GM10248 (cell line): ENCODE results near the gene QPCTL.

Source experiments
- CTCF ChIA-PET: fragments of 300-600 bp; sonication (Branson Sonifier 250); formaldehyde crosslinking; extraction: SDS; loops from one replicate; lab custom pipeline; 2021; ENCODE audit warnings: antibody characterized with exemption; lab: Yijun Ruan, JAX
- POLR2A ChIA-PET: fragments of 350-650 bp; sonication (Branson Sonifier 250); formaldehyde crosslinking; extraction: SDS; loops from one replicate; lab custom pipeline; 2020; ENCODE audit warnings: antibody characterized with exemption; lab: Yijun Ruan, JAX
- DNase-seq: peaks from one replicate; pipeline ENCODE4 v3.0.0; 2012; ENCODE audit errors: extremely low spot score
- CTCF ChIP-seq: IDR thresholded peaks from 2 replicates; pipeline ENCODE4 v1.5.1; 2012; ENCODE audit warnings: mild to moderate bottlenecking, low read depth; ENCODE audit errors: extremely low read depth, missing control alignments, control extremely low read depth

QPCTL gene

GRCh38 chr19:45701676-45702075 is 9.2 kb downstream of the QPCTL start:
- no peak for DNase-seq
- TF ChIP-seq CTCF, result no peak
- ChIA-PET POLR2A (interaction anchor here (0.7 kb wide), 1 partner anchor 8 kb away, joined by 8 read pairs; no protein-coding TSS in a partner anchor), CTCF (interaction anchor here (10.9 kb wide), 1 partner anchor 9 kb away, joined by 96 read pairs; the partner anchor contains the start of genes QPCTL and SNRPD2)

- CTCF ChIA-PET, result interaction anchor here (1.3 to 10.9 kb wide), 4 partner anchors 11 to 64 kb away, joined by 3 to 96 read pairs (median 13); partner anchors contain the start of genes QPCTL, SIX5 and SNRPD2
- no peak for TF ChIP-seq CTCF
- POLR2A ChIA-PET, result interaction anchor here (3.0 kb wide), 1 partner anchor 13 kb away, joined by 9 read pairs; the partner anchor contains the start of genes QPCTL and SNRPD2
- no peak for DNase-seq
Measured at GRCh38 chr19:45705115-45705514, 12.6 kb downstream of the QPCTL start.

GRCh38 chr19:45705710-45706415 is 13.4 kb downstream of the QPCTL start:
- CTCF ChIA-PET, result interaction anchor here (1.3 to 10.9 kb wide), 4 partner anchors 10 to 64 kb away, joined by 3 to 96 read pairs (median 13); partner anchors contain the start of genes QPCTL, SIX5 and SNRPD2
- POLR2A ChIA-PET, result interaction anchor here (0.7 to 3.0 kb wide), 2 partner anchors 10 to 14 kb away, joined by 4 to 9 read pairs; partner anchors contain the start of genes QPCTL and SNRPD2
- DNase-seq, result no peak
- no peak for TF ChIP-seq CTCF

- CTCF ChIA-PET, result interaction anchor here (0.7 to 10.9 kb wide), 5 partner anchors 14 to 225 kb away, joined by 3 to 96 read pairs (median 3); partner anchors contain the start of genes FBXO46, QPCTL, SIX5 and SNRPD2
- POLR2A ChIA-PET, result interaction anchor here (0.6 to 1.9 kb wide), 4 partner anchors 12 to 69 kb away, joined by 3 to 5 read pairs (median 4); partner anchors contain the start of gene QPCTL
- no peak for DNase-seq
- TF ChIP-seq CTCF, result no peak
Measured at GRCh38 chr19:45710356-45711130, 18.1 kb downstream of the QPCTL start.

GRCh38 chr19:45711851-45712698 is 19.6 kb downstream of the QPCTL start:
- POLR2A ChIA-PET, result no interaction called here
- CTCF ChIA-PET, result interaction anchor here (1.9 to 10.9 kb wide), 2 partner anchors 19 to 20 kb away, joined by 9 to 96 read pairs; partner anchors contain the start of genes QPCTL and SNRPD2
- no peak for DNase-seq
- no peak for TF ChIP-seq CTCF
